ENCODE results near the gene SCN2B. TPM values are rescaled to one million over a fixed set of nuclear protein-coding genes. Genes with fewer than 3 reads are reported as not detected.

SCN2B gene
- total RNA-seq, 1 experiment from 2014 or later: not detected

DNA sequence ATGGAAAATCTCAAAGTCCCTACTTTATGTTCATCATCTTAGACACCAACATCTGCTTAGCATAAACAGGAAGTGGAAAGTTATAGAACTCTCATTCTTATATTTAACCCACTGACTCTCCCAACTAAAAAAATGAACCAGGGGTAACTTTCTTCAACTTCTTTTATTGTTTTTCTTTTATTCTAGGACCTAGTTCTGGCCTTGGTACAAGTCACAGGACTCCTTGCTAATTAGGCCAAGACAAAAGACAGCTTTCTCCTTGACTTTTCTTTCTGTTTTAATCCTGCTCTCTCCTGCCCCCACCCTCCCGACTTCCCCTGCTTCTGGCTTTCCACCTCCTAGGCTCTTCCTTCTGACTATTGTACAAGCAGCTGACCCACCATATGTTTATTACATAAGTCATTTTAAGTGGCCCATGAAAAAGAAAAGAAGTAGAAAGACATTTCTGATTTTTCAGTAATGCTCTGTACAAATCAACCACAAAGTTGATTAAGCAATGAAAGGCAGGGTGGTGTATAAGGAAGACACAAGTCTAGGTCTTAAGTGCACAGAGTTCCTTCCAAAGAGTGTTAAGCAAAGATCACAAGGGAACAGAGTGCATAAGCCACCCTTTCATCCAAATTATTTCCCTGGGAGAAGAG is 30.1 kb upstream of the SCN2B start:
- no TSS peak for BruUV-seq (replicated peaks)
- no peaks in the 10 kb centered on the region for H3K4me1 ChIP-seq (ENCODE audit: insufficient read depth, low read length, poor library complexity, severe bottlenecking)
- TF ChIP-seq, protein P1, sequence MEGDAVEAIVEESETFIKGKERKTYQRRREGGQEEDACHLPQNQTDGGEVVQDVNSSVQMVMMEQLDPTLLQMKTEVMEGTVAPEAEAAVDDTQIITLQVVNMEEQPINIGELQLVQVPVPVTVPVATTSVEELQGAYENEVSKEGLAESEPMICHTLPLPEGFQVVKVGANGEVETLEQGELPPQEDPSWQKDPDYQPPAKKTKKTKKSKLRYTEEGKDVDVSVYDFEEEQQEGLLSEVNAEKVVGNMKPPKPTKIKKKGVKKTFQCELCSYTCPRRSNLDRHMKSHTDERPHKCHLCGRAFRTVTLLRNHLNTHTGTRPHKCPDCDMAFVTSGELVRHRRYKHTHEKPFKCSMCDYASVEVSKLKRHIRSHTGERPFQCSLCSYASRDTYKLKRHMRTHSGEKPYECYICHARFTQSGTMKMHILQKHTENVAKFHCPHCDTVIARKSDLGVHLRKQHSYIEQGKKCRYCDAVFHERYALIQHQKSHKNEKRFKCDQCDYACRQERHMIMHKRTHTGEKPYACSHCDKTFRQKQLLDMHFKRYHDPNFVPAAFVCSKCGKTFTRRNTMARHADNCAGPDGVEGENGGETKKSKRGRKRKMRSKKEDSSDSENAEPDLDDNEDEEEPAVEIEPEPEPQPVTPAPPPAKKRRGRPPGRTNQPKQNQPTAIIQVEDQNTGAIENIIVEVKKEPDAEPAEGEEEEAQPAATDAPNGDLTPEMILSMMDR (conservative IDR thresholded peaks at IDR 0.05; ENCODE audit: low read depth, low read length): no peak
- no peak for TF ChIP-seq EZH2 (IDR thresholded peaks at IDR 0.05; ENCODE audit: borderline replicate concordance, low read depth, low read length, poor library complexity, severe bottlenecking)
- DNase-seq (ENCODE audit: low spot score): no peak
- CTCF ChIA-PET: no interaction called here
- no peak overlapping the region for H3K4me3 ChIP-seq (ENCODE audit: low read depth, low read length, poor library complexity, severe bottlenecking)
- H3K9me3 ChIP-seq (ENCODE audit: low read depth, low read length, poor library complexity, severe bottlenecking): no peaks in the 10 kb centered on the region
- intact Hi-C loops (cut with micrococcal nuclease; ENCODE audit: unreplicated experiment): no loop called here
- POLR2A ChIA-PET (ENCODE audit: low non-redundant PET): no interaction called here
- H3K36me3 ChIP-seq (ENCODE audit: insufficient read depth, low read length, poor library complexity, severe bottlenecking): no peaks in the 10 kb centered on the region
- peaks cover 67% of the 10 kb centered on the region for H3K27me3 ChIP-seq (replicated peaks; ENCODE audit: insufficient read depth, low read depth, low read length, poor library complexity)
- H3K27ac ChIP-seq (ENCODE audit: low read depth, low read length, poor library complexity, severe bottlenecking): no peak overlapping the region

DNA sequence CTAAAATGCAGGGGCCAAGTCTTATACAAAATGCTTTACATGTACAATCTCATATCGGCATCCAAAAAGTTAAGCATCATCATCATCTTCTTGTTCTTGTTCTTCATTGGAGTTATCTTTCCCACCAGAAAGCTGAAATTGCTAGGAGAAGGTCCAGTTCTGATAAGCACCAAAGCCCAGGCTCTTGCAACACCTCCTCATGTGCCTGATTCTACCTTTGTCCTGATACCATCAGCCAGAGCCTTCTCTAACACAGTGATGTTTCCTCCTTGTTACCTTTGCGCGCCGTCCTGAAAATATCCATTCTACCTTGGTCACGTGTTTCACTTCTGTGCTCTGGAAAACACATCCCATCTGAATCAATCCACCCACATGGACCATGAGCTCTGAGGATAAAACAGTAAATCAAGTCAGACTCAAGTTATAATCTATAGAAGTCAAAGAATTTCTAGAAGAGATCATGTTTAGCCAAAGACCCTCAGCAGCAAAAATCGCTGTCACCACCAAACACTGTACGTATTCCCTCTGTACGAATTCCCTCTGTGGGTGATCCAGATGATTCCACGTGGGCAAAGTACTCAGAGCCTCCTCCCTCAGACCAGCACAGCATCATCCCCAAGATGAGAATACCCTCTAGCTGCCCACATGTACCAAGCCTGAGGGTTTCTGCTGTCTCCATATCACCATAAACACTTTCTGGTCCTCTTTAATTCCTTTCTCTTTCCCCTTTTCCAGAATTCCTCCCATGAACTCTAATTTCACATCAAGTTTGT is 29.4 kb upstream of the SCN2B start:
- intact Hi-C loops (cut with micrococcal nuclease; ENCODE audit: unreplicated experiment): no loop called here
- Histone ChIP-seq H3K4me1 (ENCODE audit: insufficient read depth, low read length, poor library complexity, severe bottlenecking) (no peaks in the 10 kb centered on the region), H3K27ac (ENCODE audit: low read depth, low read length, poor library complexity, severe bottlenecking) (no peak overlapping the region), H3K27me3 (replicated peaks; ENCODE audit: insufficient read depth, low read depth, low read length, poor library complexity) (peaks cover 60% of the 10 kb centered on the region), H3K4me3 (ENCODE audit: low read depth, low read length, poor library complexity, severe bottlenecking) (no peak overlapping the region), H3K36me3 (ENCODE audit: insufficient read depth, low read length, poor library complexity, severe bottlenecking) (no peaks in the 10 kb centered on the region), H3K9me3 (ENCODE audit: low read depth, low read length, poor library complexity, severe bottlenecking) (no peaks in the 10 kb centered on the region)
- CTCF ChIA-PET: no interaction called here
- no TSS peak for BruUV-seq (replicated peaks)
- POLR2A ChIA-PET (ENCODE audit: low non-redundant PET): no interaction called here
- DNase-seq (ENCODE audit: low spot score): no peak
- TF ChIP-seq EZH2 (IDR thresholded peaks at IDR 0.05; ENCODE audit: borderline replicate concordance, low read depth, low read length, poor library complexity, severe bottlenecking): no peak
- TF ChIP-seq, protein P1 (conservative IDR thresholded peaks at IDR 0.05; ENCODE audit: low read depth, low read length): no peak

DNA sequence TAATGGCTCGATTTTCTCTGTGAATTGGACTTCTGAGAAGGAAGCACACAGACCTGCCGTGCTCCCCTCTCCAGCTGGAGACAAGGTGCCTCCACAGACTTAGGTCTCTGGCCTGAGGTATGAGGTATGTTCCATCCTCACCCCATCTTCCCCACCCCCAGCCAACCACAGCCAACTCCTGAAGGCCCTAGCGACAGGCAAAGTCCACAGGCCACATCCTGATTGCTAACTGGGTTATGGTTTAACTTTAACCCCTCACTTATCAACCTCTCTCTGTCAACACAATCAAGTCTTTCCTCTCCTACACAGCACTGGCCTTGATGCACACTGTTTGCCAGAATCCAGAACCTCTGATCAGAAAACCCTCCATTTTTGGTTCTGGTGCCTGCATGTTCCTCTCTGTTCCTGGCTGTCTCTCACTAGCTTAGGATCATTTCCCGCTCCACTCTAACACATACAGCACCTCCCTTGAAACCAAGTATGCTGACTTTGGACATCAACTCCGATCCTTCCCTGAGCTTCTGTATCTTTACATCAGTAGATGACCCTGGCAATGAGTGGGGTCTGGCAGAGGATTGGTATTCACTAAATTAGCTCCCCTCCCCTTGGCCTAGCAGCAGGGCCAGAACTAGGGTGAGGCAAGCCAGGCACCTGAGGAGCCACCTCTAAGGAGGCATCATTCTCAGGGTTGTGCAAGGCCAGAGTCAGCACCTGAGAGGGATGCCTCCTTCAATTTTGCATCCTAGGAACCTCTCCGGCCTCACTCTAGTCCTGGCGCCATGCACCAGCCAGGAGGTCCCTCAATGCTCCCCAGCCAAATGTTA is 26.4 kb upstream of the SCN2B start:
- H3K36me3 ChIP-seq (ENCODE audit: insufficient read depth, low read length, poor library complexity, severe bottlenecking): no peaks in the 10 kb centered on the region
- ChIA-PET CTCF (no interaction called here), POLR2A (ENCODE audit: low non-redundant PET) (no interaction called here)
- no peak for TF ChIP-seq EZH2 (IDR thresholded peaks at IDR 0.05; ENCODE audit: borderline replicate concordance, low read depth, low read length, poor library complexity, severe bottlenecking)
- no peak overlapping the region for H3K27ac ChIP-seq (ENCODE audit: low read depth, low read length, poor library complexity, severe bottlenecking)
- intact Hi-C loops (cut with micrococcal nuclease; ENCODE audit: unreplicated experiment): no loop called here
- BruUV-seq (replicated peaks): no TSS peak
- no peaks in the 10 kb centered on the region for H3K4me1 ChIP-seq (ENCODE audit: insufficient read depth, low read length, poor library complexity, severe bottlenecking)
- DNase-seq (ENCODE audit: low spot score): no peak
- peaks cover 35% of the 10 kb centered on the region for H3K27me3 ChIP-seq (replicated peaks; ENCODE audit: insufficient read depth, low read depth, low read length, poor library complexity)
- H3K9me3 ChIP-seq (ENCODE audit: low read depth, low read length, poor library complexity, severe bottlenecking): no peaks in the 10 kb centered on the region
- no peak overlapping the region for H3K4me3 ChIP-seq (ENCODE audit: low read depth, low read length, poor library complexity, severe bottlenecking)

Measured in A673 (cell line).